Activated CD8-positive, alpha-beta memory T cell treated with anti-CD3 and anti-CD28 coated beads, Interleukin-2, amount 50 U/mL, for 4 hours (primary cell): ENCODE measurements around the gene PUS3.
"Not testable (repeated sequence)": the region's sequence is repeated elsewhere in the genome, so short reads cannot be mapped to it uniquely, and the experiment has no call there.

Experiments used
- DNase-seq: peaks from one replicate; pipeline ENCODE4 v3.0.0-alpha.2; 2020

The PUS3 gene

DNA sequence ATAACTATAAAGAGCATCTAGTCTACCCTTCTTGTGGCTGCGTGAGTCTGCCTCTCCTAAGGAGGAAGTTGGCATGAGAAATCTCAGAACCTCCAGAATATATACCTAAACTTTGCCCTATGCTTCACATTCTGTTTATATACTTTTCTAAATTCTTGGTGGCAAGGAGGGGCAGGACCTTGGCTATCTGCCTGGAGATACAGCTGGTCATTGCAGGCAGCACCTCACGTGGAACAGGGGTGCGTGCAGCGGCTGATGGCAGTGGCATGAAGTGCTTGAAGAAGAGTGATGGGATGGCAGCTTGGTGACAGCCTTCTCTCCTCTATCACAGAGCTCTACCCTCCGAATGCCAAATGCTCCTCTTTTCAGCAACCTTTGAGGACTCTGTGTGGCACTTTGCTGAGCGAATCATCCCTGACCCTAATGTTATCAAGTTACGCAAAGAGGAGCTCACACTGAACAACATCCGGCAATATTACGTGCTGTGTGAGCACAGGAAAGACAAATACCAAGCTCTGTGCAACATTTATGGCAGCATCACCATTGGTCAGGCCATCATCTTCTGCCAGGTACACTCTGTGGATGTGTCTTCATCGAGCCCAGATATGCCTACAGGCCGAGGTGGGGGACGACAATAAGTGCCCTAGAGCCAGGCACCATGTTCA is 13.8 kb upstream of the PUS3 start:
- DNase-seq, result no peak

GRCh38 chr11:125914601-125915000 is 11.6 kb upstream of the PUS3 start:
- not testable (repeated sequence) for DNase-seq

- DNase-seq, result no peak
Measured at GRCh38 chr11:125910226-125910849, 7.3 kb upstream of the PUS3 start.

GRCh38 chr11:125904678-125905077 is 1.7 kb upstream of the PUS3 start:
- no peak for DNase-seq

- peak; percentile 32 for DNase-seq
Measured at GRCh38 chr11:125903711-125904659, 979 bp upstream of the PUS3 start, which contains the start of gene DDX25. DDX25 (plus strand) TSS chr11:125904508; CDS start chr11:125904518, 10 bp downstream.

DNA sequence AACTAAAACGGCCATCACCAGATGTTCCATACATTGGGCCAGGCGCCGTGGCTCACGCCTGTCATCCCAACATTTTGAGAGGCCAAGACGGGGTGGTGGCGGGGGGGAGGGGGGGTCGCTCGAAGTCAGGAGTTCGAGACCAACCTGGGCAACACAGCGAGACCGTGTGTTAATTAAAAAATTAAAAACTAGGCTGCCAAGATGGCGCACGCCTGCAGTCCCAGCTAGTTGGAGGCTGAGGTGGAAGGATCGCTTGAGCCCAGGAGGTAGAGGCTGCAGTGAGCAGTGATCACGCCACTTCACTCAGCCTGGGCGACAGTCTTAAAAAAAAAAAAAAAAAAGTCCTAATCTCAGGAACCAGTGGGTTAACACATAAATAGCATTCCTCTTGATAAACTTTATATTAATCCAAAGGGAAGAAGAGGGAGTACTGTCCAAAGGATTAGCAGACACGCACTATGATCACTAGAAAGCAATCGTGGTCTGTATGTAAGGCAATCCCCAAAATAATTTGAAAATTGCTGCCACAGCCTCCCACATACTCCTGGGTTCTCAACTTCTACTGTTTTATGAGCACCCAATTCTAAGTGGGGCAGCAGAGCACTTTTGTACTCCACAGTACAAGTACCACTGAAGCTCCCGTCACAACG is 604 bp downstream of the PUS3 start:
- DNase-seq, result no peak

GRCh38 chr11:125901872-125902271 is 1.1 kb downstream of the PUS3 start:
- no peak for DNase-seq

GRCh38 chr11:125892994-125893393 is 10.0 kb downstream of the PUS3 start:
- DNase-seq, result no peak

- no peak for DNase-seq
Measured at GRCh38 chr11:125892071-125892470, 10.9 kb downstream of the PUS3 start.

GRCh38 chr11:125890447-125891100 is 12.4 kb downstream of the PUS3 start:
- DNase-seq, result no peak

GRCh38 chr11:125887373-125888324 is 15.4 kb downstream of the PUS3 start, which contains the start of gene HYLS1:
HYLS1 (plus strand) TSS chr11:125887668; CDS start chr11:125899369, 11,701 bp downstream.
- DNase-seq, result peak; percentile 93

- DNase-seq, result peak; percentile 40
Measured at GRCh38 chr11:125886997-125887372, 16.0 kb downstream of the PUS3 start.

- no peak for DNase-seq
Measured at GRCh38 chr11:125883375-125883774, 19.6 kb downstream of the PUS3 start.

GRCh38 chr11:125881291-125881690 is 21.7 kb downstream of the PUS3 start:
- DNase-seq, result no peak

DNA sequence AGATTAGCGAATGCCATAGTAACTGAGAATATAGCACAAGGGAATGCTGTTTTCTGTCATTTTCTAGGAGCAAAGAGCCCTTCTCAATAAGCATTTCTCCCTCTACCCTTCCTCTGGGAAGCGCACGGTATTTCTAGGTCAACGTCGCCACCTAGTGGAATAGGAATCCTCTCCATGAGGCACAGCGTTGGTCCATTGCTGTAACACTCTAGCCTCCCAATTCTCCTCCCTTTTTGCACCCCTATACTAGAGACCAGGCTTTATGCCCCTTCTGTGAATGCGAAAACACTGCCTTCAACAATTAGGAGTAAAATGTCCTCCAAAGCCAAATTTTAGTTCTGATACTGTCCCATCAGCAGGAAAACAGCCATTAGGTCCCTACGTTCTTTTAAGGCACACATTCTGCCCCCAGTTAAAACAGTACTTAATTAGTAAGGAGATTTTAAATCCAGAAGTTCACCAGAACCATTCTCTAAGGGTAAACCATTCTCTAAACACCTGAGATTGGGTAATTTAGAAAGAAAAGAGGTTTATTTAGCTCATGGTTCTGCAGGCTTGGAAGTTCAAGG is 28.4 kb downstream of the PUS3 start:
- peak; percentile 25 for DNase-seq

- no peak for DNase-seq
Measured at GRCh38 chr11:125873881-125874555, 29.0 kb downstream of the PUS3 start.

DNA sequence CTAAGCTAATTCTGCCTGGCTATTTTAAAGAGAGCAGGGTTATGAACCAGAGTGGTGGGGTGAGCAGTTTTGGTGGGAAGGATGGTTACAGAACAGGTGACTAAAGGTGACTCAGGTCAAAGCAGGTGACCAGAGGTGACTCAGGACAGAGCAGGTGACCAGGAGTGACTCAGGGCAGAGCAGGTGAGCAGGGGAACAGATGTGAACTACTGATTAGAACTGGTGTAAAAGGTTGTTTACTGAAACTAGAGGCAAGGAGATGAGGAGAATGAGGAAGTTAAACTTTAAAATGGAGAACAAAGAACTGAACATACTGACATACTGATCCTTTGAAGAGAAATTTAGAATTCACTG is 30.9 kb downstream of the PUS3 start:
- DNase-seq, result no peak

GRCh38 chr11:125871391-125872137 is 31.4 kb downstream of the PUS3 start:
- peak; percentile 25 for DNase-seq

DNA sequence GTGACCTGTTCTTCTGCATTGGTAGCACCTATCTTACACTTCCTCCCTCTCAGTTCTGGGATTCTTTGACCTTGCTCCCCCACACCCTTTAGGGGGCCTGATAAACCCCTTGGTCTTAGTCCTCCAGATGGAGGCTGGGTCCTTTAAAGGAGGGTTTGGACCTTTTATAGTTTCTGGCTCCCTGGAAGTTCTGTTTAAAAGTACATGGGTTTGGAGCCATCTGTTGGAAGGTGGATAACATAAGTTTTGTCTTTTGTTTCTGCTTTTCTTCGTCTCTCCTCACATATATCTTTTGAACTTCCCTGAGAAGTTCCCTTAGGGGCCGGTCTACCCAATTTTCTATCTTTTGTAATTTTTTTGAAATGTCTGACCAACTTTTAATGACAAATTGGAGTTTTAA is 33.5 kb downstream of the PUS3 start:
- DNase-seq, result no peak

DNA sequence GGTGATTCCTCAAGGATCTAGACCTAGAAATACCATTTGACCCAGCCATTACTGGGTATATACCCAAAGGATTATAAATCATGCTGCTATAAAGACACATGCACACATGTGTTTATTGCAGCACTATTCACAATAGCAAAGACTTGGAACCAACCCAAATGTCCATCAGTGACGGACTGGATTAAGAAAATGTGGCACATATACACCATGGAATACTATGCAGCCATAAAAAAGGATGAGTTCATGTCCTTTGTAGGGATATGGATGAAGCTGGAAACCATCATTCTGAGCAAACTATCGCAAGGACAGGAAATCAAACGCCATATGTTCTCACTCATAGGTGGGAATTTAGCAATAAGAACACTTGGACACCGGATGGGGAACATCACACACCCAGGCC is 37.7 kb downstream of the PUS3 start:
- not testable (repeated sequence) for DNase-seq
